VCaP (cell line): Measurements from ENCODE around the gene PRKACB.

ENCODE experiments used
- H3K27ac ChIP-seq: fragments of 450-650 bp; 2 replicates; pipeline ENCODE4 v1.5.1; 2017
- TF ChIP-seq, protein P1 (sequence below): fragments of 450-650 bp; conservative IDR thresholded peaks from 2 replicates; pipeline ENCODE4 v1.5.1; 2017; ENCODE audit warnings: mild to moderate bottlenecking, moderate library complexity

Gene PRKACB

DNA sequence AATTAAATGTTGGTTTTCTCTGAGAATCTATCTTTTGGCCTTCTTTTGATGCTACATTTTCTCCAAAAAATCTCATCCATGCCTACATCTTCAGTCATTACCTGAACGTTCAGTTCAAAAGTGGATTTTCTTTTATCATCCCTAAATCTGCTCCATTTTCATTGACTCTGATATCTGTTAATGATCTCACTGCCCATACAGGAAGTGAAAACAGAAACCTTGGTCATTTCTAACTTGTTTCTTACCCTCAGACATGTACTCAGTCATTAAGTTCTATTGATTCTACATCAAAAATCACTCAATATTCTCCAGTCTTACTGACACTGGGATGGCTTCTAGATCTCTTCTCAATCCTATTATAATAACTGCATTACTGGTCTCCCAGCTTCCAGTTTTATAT lies 22.7 kb downstream of the PRKACB start:
- TF ChIP-seq, protein P1, sequence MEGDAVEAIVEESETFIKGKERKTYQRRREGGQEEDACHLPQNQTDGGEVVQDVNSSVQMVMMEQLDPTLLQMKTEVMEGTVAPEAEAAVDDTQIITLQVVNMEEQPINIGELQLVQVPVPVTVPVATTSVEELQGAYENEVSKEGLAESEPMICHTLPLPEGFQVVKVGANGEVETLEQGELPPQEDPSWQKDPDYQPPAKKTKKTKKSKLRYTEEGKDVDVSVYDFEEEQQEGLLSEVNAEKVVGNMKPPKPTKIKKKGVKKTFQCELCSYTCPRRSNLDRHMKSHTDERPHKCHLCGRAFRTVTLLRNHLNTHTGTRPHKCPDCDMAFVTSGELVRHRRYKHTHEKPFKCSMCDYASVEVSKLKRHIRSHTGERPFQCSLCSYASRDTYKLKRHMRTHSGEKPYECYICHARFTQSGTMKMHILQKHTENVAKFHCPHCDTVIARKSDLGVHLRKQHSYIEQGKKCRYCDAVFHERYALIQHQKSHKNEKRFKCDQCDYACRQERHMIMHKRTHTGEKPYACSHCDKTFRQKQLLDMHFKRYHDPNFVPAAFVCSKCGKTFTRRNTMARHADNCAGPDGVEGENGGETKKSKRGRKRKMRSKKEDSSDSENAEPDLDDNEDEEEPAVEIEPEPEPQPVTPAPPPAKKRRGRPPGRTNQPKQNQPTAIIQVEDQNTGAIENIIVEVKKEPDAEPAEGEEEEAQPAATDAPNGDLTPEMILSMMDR = no peak
- H3K27ac ChIP-seq = no peak overlapping the region

DNA sequence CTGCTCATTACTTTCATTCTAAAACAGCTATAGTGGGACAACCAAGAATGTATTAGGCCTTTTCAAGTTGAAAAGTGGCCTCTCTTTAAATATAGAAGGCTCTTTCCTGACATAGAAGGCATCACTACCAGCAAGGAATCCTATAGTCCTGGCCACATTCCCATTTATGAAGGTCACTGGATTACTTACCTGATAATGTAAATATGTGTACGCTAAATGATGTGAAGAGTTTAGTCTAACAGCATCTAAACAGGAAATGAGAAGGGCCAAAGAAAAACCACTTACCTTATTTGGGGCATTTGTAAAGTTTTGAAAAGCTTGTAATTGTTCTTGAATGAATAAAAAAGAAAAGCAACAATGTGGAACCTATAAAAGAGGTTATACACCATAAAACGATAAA lies 24.7 kb downstream of the PRKACB start:
- no peak overlapping the region for H3K27ac ChIP-seq

DNA sequence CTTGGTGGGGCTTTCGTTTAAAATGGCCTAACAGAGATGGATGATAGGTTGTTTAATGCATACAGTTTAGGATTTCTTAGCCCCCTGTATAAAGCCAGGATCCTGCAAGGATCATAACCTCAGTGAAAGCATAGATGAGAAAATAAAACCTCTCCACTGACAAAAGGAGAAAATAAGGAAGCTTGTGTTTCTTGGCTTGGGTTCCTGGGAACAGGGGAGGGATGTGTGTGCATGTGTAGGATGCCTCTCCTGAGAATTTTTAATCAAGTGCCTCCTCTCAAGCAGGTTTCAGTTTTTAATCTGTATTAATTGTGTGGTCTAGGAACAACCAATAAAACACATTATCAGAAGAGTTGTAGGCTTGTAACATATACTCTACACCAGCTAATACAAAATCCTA lies 26.1 kb downstream of the PRKACB start:
- TF ChIP-seq, protein P1 = no peak
- no peak overlapping the region for H3K27ac ChIP-seq

More for the DNA sequence above, 24.7 kb downstream of the PRKACB start:
- TF ChIP-seq, protein P1 = no peak

DNA sequence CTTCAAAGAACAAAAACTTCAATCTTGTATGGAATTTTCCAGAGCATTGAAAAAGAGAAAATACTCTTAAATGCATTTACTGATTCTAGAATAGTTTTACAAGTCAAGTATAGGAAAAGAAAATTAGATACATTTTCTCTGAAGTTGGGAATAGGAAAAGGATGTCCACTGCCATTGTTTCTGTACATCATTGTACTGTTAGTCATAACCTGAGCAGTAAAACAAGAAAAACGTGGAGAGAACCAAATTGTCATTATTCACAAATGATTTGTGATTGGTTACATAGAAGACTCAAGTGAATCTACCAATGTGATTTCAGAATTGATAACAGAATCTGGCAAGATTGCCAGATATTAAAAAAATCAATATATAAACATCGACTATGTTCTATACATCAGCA lies 27.4 kb downstream of the PRKACB start:
- H3K27ac ChIP-seq = no peak overlapping the region
- TF ChIP-seq, protein P1 = no peak

DNA sequence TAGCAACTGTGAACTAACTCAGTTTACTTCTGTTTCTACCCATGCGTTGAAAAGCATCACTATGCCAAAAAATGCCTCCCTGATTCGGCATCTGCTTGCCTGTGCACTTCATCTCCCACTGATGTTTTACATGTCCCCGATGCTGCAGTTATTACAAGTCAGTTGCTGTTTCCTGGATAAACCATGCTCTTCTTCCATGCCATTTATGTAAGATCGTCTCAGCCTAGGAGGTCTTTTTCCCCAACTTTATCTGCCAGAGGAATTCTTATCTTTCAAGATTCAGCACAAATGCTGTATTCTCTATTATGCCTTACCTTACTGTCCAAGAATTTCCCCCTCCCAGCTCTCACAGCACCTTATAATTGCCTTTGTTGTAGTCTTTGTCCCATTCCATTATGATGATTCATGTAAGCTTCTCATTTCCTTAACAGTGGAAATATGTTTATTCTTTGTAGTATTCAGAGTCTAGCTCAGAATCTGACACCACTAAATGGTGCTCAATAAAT lies 30.0 kb downstream of the PRKACB start:
- no peak overlapping the region for H3K27ac ChIP-seq
- TF ChIP-seq, protein P1 = no peak

DNA sequence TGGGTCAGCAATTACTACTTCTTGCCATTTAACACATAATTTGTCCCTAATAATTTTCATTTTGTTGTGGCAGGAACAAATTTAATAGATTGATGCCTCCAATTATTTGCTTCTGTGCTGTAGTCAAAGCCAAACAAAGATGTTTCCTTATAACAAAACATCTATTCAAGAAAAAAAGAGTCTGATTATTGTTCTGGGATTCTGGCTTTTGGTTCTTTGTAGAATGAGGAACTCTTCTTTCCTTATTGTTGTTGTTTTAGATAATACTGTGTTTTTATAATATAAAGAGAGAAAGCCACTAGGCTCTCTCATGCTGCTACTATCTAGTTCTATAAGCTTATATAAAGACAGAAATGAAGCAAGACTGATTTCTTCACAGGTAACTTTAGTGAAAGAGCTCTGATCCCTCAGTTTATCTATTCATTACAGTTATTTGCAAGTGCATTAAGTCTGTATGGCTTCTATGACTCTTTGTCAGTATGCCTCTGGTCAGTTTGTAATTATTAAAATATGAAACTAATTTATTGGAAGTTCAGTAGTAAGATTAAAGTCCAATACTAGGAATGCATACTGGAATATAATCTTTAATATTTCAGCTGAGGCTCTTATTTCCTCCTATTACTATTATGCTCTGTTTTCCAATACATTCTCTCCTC lies 37.4 kb downstream of the PRKACB start:
- no peak overlapping the region for H3K27ac ChIP-seq
- TF ChIP-seq, protein P1 = no peak

DNA sequence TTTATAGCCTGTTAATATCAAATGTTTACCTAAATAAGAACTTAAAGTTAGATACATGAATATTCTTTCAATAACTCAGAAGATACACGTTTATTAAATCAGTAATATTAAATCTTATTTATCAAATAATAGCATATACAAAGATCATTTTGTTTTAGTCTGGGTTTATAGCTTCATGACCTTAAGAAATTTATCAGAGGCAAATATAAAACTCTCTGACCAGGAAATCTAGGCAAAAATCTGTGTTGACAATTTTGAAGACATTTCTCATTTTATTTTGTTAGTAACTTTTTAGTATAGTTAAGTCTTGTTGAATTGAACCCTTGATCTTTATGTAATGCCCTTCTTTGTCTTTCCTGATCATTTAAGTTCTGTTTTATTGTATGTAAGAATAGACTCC lies 46.4 kb downstream of the PRKACB start:
- TF ChIP-seq, protein P1 = no peak

More for the DNA sequence above, 46.4 kb downstream of the PRKACB start:
- no peak overlapping the region for H3K27ac ChIP-seq
